Measurements from ENCODE around the gene SHISA9. TPM values are rescaled to one million over a fixed set of nuclear protein-coding genes. Genes with fewer than 3 reads are reported as not detected.

The SHISA9 gene
- total RNA-seq, 1 experiment from 2014 or later: 0.29 TPM

GRCh38 chr16:12907670-12908233, 6.4 kb downstream of the SHISA9 start:
- DNase-seq: no peak
- ChIA-PET POLR2A (no interaction called here), CTCF (no interaction called here)
- Mint-ChIP-seq H3K4me3 (ENCODE audit: unreplicated experiment) (no peak overlapping the region), H3K9me3 (ENCODE audit: unreplicated experiment) (no peaks in the 10 kb centered on the region), H3K27ac (ENCODE audit: unreplicated experiment) (no peak overlapping the region), H3K4me1 (ENCODE audit: low read depth, unreplicated experiment) (no peaks in the 10 kb centered on the region), H3K27me3 (ENCODE audit: insufficient read depth, unreplicated experiment) (peaks cover 12% of the 10 kb centered on the region), H3K36me3 (ENCODE audit: insufficient read depth, unreplicated experiment) (no peaks in the 10 kb centered on the region)
- BruUV-seq (replicated peaks): no TSS peak
- H3K36me3 ChIP-seq (ENCODE audit: control insufficient read depth, insufficient read depth, low read length): no peaks in the 10 kb centered on the region
- no peak for TF ChIP-seq CTCF (IDR thresholded peaks at IDR 0.05; ENCODE audit: insufficient read depth in 1 of 2, low read depth in 1 of 2, low read length in 1 of 2, severe bottlenecking in 1 of 2, unreplicated experiment in 1 of 2)
- no peaks in the 10 kb centered on the region; the same call in 1 of the 2 replicates for H3K27me3 ChIP-seq (replicated peaks; ENCODE audit: control insufficient read depth, insufficient read depth, low read length)
- H3K9me3 ChIP-seq: no peaks in the 10 kb centered on the region
- no peak overlapping the region for H3K4me3 ChIP-seq (ENCODE audit: low read depth, low read length)
- intact Hi-C loops (cut with micrococcal nuclease; ENCODE audit: unreplicated experiment): no loop called here
- no peaks in the 10 kb centered on the region for H3K4me1 ChIP-seq

- no peak for DNase-seq
- H3K36me3 Mint-ChIP-seq (ENCODE audit: insufficient read depth, unreplicated experiment): no peaks in the 10 kb centered on the region
- no peak overlapping the region for H3K4me3 ChIP-seq (ENCODE audit: low read depth, low read length)
- H3K27ac Mint-ChIP-seq (ENCODE audit: unreplicated experiment): no peak overlapping the region
- POLR2A ChIA-PET: no interaction called here
- H3K9me3 ChIP-seq: no peaks in the 10 kb centered on the region
- H3K4me1 ChIP-seq: no peaks in the 10 kb centered on the region
- H3K36me3 ChIP-seq (ENCODE audit: control insufficient read depth, insufficient read depth, low read length): no peaks in the 10 kb centered on the region
- H3K27me3 Mint-ChIP-seq (ENCODE audit: insufficient read depth, unreplicated experiment): peaks cover 9% of the 10 kb centered on the region
- H3K9me3 Mint-ChIP-seq (ENCODE audit: unreplicated experiment): no peaks in the 10 kb centered on the region
- no peak for TF ChIP-seq CTCF (IDR thresholded peaks at IDR 0.05; ENCODE audit: insufficient read depth in 1 of 2, low read depth in 1 of 2, low read length in 1 of 2, severe bottlenecking in 1 of 2, unreplicated experiment in 1 of 2)
- intact Hi-C loops (cut with micrococcal nuclease; ENCODE audit: unreplicated experiment): no loop called here
- no TSS peak for BruUV-seq (replicated peaks)
- no peak overlapping the region for H3K4me3 Mint-ChIP-seq (ENCODE audit: unreplicated experiment)
- no peaks in the 10 kb centered on the region for H3K27me3 ChIP-seq (replicated peaks; ENCODE audit: control insufficient read depth, insufficient read depth, low read length)
- H3K4me1 Mint-ChIP-seq (ENCODE audit: low read depth, unreplicated experiment): no peaks in the 10 kb centered on the region
- CTCF ChIA-PET: no interaction called here
Observed at GRCh38 chr16:12917246-12917645, 15.8 kb downstream of the SHISA9 start.

- ChIA-PET CTCF (no interaction called here), POLR2A (no interaction called here)
- no peaks in the 10 kb centered on the region for H3K27me3 ChIP-seq (replicated peaks; ENCODE audit: control insufficient read depth, insufficient read depth, low read length)
- no peak for DNase-seq
- no peak overlapping the region for H3K4me3 ChIP-seq (ENCODE audit: low read depth, low read length)
- H3K9me3 ChIP-seq: no peaks in the 10 kb centered on the region
- H3K4me1 ChIP-seq: no peaks in the 10 kb centered on the region
- H3K36me3 ChIP-seq (ENCODE audit: control insufficient read depth, insufficient read depth, low read length): no peaks in the 10 kb centered on the region
- no TSS peak for BruUV-seq (replicated peaks)
- Mint-ChIP-seq H3K27me3 (ENCODE audit: insufficient read depth, unreplicated experiment) (peaks cover 9% of the 10 kb centered on the region), H3K36me3 (ENCODE audit: insufficient read depth, unreplicated experiment) (no peaks in the 10 kb centered on the region), H3K9me3 (ENCODE audit: unreplicated experiment) (no peaks in the 10 kb centered on the region), H3K4me3 (ENCODE audit: unreplicated experiment) (no peak overlapping the region), H3K4me1 (ENCODE audit: low read depth, unreplicated experiment) (no peaks in the 10 kb centered on the region), H3K27ac (ENCODE audit: unreplicated experiment) (no peak overlapping the region)
- intact Hi-C loops (cut with micrococcal nuclease; ENCODE audit: unreplicated experiment): no loop called here
- no peak for TF ChIP-seq CTCF (IDR thresholded peaks at IDR 0.05; ENCODE audit: insufficient read depth in 1 of 2, low read depth in 1 of 2, low read length in 1 of 2, severe bottlenecking in 1 of 2, unreplicated experiment in 1 of 2)
Observed at GRCh38 chr16:12917653-12918052, 16.3 kb downstream of the SHISA9 start.
